HG03139 (cell line): ENCODE data around the gene GABPB1.

Experiments used
- ATAC-seq: cut with Tn5 transposase; IDR thresholded peaks from one replicate; pipeline ENCODE4 v1.9.1; 2021; ENCODE audit not compliant: unreplicated experiment

Gene GABPB1

GRCh38 chr15:50345298-50345697, 9.7 kb downstream of the GABPB1 start:
- no peak for ATAC-seq

- ATAC-seq, result no peak
Observed at GRCh38 chr15:50344006-50344464, 11.0 kb downstream of the GABPB1 start.

GRCh38 chr15:50341616-50342136, 13.3 kb downstream of the GABPB1 start:
- ATAC-seq, result no peak

DNA sequence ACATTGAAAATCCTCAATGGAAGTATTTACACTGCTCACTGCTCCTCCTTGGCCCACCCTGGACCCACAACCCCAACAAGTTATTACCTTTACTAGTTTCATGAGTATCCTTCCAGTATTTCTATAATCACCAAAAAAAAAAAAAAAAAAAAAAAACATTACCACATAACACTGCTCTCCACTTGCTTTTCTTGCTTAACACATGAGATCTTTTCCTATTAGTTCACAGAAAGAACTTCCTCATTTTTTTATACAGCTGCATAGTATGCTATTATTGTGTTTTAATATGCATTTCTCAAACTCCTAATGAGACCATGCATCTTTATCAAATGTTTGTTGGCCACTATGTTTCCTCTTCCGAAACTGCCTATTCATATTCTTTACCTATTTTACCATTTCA, 14.6 kb downstream of the GABPB1 start:
- no peak for ATAC-seq

DNA sequence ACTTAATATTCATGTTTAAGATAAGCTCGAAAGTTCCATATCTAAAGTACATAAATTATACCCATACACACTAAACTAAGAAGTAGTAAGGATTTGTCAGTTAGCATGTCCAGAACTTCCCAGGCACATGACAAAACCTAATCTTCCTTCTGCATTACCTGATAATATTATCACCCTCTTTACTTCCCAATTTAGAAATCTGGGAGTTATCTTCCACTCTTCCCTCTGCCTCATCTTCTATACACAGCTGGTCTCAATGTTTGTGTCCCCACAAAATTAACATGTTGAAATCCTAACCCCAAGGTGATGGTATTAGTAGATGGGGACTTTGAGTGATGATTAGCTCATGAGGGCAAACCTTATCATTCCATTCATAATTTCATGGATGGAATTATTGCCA, 15.3 kb downstream of the GABPB1 start:
- ATAC-seq, result no peak

DNA sequence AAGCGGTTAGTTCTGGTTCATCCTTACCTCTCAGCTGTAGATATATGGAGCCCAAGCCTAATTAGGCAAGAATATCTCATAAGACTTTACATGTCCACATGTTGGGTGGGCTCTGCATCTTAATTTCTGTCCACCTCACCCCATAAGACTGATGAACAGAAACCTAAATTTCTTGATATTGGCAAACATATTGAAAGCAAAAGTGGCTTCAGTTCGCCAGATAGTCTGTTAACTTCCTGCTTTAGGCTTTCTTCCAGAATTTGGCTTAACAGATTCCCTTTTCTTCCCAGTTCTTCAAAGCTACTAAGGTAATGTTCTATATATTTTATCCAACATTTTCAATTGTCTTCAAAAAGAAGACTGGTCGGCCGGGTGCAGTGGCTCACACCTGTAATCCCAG, 19.7 kb downstream of the GABPB1 start:
- ATAC-seq, result no peak

- no peak for ATAC-seq
Observed at GRCh38 chr15:50333229-50333628, 21.8 kb downstream of the GABPB1 start.

- no peak for ATAC-seq
Observed at GRCh38 chr15:50330921-50331320, 24.1 kb downstream of the GABPB1 start.

DNA sequence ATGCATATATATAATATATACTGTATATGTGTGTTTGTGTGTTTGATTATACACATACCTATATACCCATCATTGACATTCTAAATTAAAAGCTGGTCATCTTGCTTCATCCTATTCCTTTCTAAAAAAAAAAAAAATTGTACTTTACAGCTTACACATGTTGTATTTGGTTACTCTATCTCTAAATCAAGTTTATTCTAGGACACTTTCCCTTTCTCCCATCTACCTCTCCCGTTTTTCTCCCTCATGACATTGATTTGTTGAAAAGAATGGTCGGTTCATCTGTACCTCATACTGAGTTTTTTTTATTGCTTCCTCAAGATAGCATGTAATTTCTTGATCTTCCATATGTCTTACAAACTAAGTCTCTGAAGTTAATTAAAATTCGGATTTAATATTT, 26.9 kb downstream of the GABPB1 start:
- no peak for ATAC-seq

- ATAC-seq, result no peak
Observed at GRCh38 chr15:50321680-50322210, 33.3 kb downstream of the GABPB1 start.

DNA sequence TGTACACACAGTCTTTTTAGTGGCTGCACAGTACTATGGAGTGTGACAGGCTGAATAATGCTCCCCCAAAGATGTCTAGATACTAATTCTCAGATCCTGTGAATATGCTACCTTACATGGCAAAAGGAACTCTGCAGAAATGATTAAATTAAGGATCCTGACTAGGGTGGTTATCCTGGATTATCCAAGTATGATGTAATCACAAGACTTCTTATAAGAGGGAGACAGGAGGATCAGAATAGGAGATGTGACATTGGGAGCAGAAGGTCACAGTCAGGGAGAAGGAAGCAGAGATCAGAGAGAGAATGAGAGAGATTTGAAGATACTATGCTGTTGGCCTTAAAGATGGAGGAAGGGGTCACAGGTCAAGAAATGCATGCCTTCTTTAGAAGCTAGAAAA, 34.5 kb downstream of the GABPB1 start:
- no peak for ATAC-seq

- ATAC-seq, result no peak
Observed at GRCh38 chr15:50318697-50319096, 36.3 kb downstream of the GABPB1 start.

GRCh38 chr15:50315814-50316630, 39.0 kb downstream of the GABPB1 start:
- no peak for ATAC-seq

DNA sequence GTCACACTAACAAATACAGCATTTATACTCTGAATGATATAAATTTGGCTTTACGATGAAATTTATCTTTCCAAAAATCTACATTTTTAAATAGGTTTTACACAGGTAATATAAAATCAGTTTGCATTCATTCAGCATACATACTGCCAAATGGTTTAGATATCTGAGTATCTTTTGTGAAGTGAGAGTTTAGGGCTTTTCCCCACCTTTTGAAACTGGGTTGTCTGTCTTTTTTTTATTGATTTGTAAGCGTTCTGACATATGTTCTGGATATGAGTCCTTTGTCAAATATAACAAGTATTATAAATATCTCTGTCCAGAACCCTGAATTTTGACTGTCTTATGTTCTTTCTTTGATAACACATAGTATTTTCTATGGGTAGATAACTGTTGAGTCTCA, 42.4 kb downstream of the GABPB1 start:
- ATAC-seq, result no peak

- ATAC-seq, result no peak
Observed at GRCh38 chr15:50307799-50308198, 47.2 kb downstream of the GABPB1 start.

GRCh38 chr15:50304836-50305235, 50.2 kb downstream of the GABPB1 start:
- ATAC-seq, result no peak

DNA sequence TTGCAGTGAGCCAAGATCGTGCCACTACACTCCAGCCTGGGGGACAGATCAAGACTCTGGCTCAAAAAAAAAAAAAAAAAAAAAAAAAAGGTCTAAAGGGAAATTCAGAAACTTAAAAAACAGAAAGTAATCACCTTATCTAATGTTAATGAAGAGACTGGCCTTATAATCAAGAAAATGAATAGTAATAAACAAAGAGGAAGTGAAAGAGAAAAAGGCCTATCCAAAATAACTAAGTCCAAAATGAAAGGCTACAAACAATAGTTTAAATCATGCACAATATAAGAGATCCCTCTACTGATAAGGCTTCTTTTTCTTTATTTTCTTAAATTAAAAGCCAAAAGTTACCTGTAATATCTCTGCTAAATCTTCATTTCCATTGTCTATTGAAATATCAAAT, 52.4 kb downstream of the GABPB1 start:
- no peak for ATAC-seq

- no peak for ATAC-seq
Observed at GRCh38 chr15:50298340-50298739, 56.7 kb downstream of the GABPB1 start.

- no peak for ATAC-seq
Observed at GRCh38 chr15:50295966-50296365, 59.0 kb downstream of the GABPB1 start.

DNA sequence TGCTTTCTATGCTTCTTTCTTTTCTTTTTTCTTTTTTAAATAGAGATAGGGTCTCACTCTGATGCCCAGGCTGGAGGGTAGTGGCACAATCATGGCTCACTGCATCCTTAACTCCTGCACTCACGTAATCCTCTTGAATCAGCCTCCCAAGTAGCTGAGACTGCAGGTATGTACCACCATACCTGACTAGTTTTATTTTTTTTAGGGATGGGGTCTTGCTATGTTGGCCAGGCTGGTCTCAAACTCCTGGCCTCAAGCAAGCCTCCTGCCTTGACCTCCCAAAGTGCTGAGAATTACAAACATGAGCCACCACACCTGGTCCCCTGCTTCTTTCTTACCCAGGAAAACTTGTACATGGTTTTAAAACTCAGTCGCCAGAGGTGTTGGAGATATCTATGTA, 65.2 kb downstream of the GABPB1 start:
- no peak for ATAC-seq

DNA sequence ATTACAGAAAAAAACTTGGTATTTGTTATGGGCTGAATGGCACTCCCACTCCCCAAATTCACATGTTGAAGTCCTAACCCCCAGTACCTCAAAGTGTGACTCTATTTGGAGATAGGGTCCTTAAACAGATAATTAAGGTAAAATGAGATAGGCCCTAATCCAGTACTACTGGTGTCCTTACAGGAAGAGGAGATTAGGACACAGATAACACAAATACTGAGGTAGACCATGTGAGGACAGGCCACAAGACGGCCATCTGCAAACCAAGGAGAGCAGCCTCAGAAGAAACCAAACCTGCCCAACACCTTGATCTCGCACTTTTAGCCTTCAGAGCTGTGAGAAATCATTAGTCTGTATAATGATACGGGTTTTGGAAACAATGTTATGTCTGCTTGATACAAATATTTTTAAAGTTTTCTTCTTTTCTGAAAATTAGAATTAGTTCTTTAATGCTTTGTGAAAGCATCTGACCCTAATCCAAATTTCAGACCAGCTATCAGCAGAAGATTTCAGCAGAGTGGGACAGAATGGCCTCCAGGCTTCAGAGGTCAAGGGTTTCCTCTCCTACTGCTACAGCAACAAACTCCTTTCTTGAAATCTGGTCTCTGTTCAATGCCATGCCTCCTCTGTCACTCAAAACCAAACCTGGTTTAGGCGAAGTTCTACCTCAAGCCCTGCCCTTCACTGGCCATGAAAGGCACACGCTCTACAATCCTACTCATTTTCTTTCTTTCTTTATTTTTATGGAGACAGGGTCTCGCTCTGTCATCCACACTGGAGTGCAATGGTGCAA, 67.5 kb downstream of the GABPB1 start:
- ATAC-seq, result no peak

DNA sequence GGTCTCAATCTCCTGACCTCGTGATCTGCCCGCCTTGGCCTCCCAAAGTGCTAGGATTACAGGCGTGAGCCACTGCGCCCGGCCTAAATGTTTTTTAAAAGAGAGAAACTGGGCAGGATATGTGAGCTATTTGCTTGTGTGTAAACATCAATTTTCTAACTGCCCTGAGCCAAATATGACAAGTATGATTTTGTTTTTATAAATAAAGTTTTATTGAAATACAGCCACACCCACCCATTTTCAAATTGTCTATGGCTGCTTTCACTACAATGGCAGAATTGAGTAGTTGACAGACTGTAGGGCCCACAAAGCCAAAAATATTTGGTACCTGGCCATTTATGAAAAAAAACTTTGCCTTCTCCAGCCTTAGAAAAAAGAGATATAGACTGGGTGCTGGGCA, 73.6 kb downstream of the GABPB1 start:
- no peak for ATAC-seq
